GM12875 (cell line): Measurements from ENCODE around the gene NYAP2.

Source experiments
- H3K4me3 ChIP-seq: one replicate; pipeline ENCODE4 v1.5.1; 2011; ENCODE audit warnings: low read depth, low read length, control low read depth
- CTCF ChIP-seq: IDR thresholded peaks from 2 replicates; pipeline ENCODE4 v1.5.1; 2011; ENCODE audit warnings: low read depth, mild to moderate bottlenecking, control low read depth, inconsistent platforms, low read length, moderate library complexity, borderline replicate concordance; ENCODE audit not compliant: insufficient read depth

NYAP2 gene

GRCh38 chr2:225413786-225414185, 14.3 kb downstream of the NYAP2 start:
- no peak for TF ChIP-seq CTCF
- no peak overlapping the region for H3K4me3 ChIP-seq

GRCh38 chr2:225414902-225415301, 15.4 kb downstream of the NYAP2 start:
- no peak for TF ChIP-seq CTCF
- H3K4me3 ChIP-seq = no peak overlapping the region

GRCh38 chr2:225415341-225415740, 15.8 kb downstream of the NYAP2 start:
- TF ChIP-seq CTCF = no peak

DNA sequence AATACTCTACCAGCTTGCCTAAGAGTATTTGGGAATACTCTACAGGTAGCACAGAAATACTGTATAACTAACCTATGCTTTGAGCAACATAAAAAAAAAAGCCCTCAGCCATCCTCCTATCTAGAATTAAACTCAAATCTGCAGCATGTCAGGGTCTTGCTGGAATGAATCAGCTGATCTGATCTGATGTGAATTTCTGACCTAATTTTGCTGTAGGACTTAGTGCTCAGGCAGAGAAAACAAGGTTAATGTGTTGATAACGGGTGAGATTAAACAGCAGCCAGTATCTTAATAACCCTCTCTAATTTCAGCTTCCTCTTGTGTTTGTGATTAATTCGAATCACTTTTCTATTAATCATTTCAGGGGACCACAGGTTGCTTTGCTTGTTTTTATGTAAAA, 16.3 kb downstream of the NYAP2 start:
- TF ChIP-seq CTCF = no peak
- H3K4me3 ChIP-seq = no peak overlapping the region

More at GRCh38 chr2:225415341-225415740, 15.8 kb downstream of the NYAP2 start:
- no peak overlapping the region for H3K4me3 ChIP-seq

GRCh38 chr2:225416616-225417367, 17.3 kb downstream of the NYAP2 start:
- TF ChIP-seq CTCF = no peak
- H3K4me3 ChIP-seq = no peak overlapping the region

GRCh38 chr2:225419033-225419432, 19.5 kb downstream of the NYAP2 start:
- no peak overlapping the region for H3K4me3 ChIP-seq
- no peak for TF ChIP-seq CTCF

- no peak overlapping the region for H3K4me3 ChIP-seq
- no peak for TF ChIP-seq CTCF
Observed at GRCh38 chr2:225422145-225422544, 22.6 kb downstream of the NYAP2 start.
